Endothelial cell of hepatic sinusoid (primary cell): ENCODE results near the gene PLPP3.

Source experiments
- in situ Hi-C: cut with HindIII; loops from 2 replicates; pipeline ENCODE4 v1.10.0; 2017; ENCODE audit warnings: low sequenced_read_pairs

PLPP3 gene

GRCh38 chr1:56505792-56506743 is 73.3 kb downstream of the PLPP3 start:
- in situ Hi-C loops: no loop called here

GRCh38 chr1:56502700-56503245 is 76.6 kb downstream of the PLPP3 start:
- in situ Hi-C loops: no loop called here

- in situ Hi-C loops: no loop called here
Observed at GRCh38 chr1:56501888-56502287, 77.5 kb downstream of the PLPP3 start.

GRCh38 chr1:56501426-56501825 is 77.9 kb downstream of the PLPP3 start:
- in situ Hi-C loops: no loop called here

- in situ Hi-C loops: no loop called here
Observed at GRCh38 chr1:56496821-56497772, 82.3 kb downstream of the PLPP3 start.

- in situ Hi-C loops: no loop called here
Observed at GRCh38 chr1:56496158-56496557, 83.2 kb downstream of the PLPP3 start.

- in situ Hi-C loops: no loop called here
Observed at GRCh38 chr1:56495538-56495937, 83.8 kb downstream of the PLPP3 start.

- in situ Hi-C loops: no loop called here
Observed at GRCh38 chr1:56494306-56494705, 85.1 kb downstream of the PLPP3 start.

- in situ Hi-C loops: no loop called here
Observed at GRCh38 chr1:56493826-56494225, 85.5 kb downstream of the PLPP3 start.

- in situ Hi-C loops: no loop called here
Observed at GRCh38 chr1:56491441-56491840, 87.9 kb downstream of the PLPP3 start.

GRCh38 chr1:56490619-56491018 is 88.7 kb downstream of the PLPP3 start:
- in situ Hi-C loops: no loop called here

GRCh38 chr1:56489695-56490094 is 89.7 kb downstream of the PLPP3 start:
- in situ Hi-C loops: no loop called here

GRCh38 chr1:56484695-56485094 is 94.7 kb downstream of the PLPP3 start:
- in situ Hi-C loops: no loop called here

- in situ Hi-C loops: no loop called here
Observed at GRCh38 chr1:56483104-56483503, 96.3 kb downstream of the PLPP3 start.

GRCh38 chr1:56482486-56482885 is 96.9 kb downstream of the PLPP3 start:
- in situ Hi-C loops: no loop called here

GRCh38 chr1:56481140-56481694 is 98.1 kb downstream of the PLPP3 start:
- in situ Hi-C loops: no loop called here

GRCh38 chr1:56478734-56479133 is 100.6 kb downstream of the PLPP3 start:
- in situ Hi-C loops: loop anchor here (5.0 kb wide), 2 partner anchors 94 to 106 kb away; no protein-coding TSS in a partner anchor

- in situ Hi-C loops: loop anchor here (5.0 kb wide), 2 partner anchors 95 to 105 kb away; no protein-coding TSS in a partner anchor
Observed at GRCh38 chr1:56477164-56478111, 101.9 kb downstream of the PLPP3 start.

- in situ Hi-C loops: no loop called here
Observed at GRCh38 chr1:56473582-56474270, 105.6 kb downstream of the PLPP3 start.
